HL-60/S4 treated with retinoic acid at 250 ng/mL for 4 days and 3 days (cell line): ENCODE measurements around the gene RRP1.

Source experiments
- in situ Hi-C: fragments of 300-500 bp; cut with MboI; formaldehyde crosslinking; loops from 2 replicates; pipeline ENCODE4 v1.7.0; 2022; ENCODE audit warnings: low sequenced_read_pairs

The RRP1 gene

GRCh38 chr21:43774163-43774562 is 15.2 kb upstream of the RRP1 start:
- in situ Hi-C loops: loop anchor here (10.0 kb wide), 1 partner anchor 59 kb away; the partner anchor contains the start of gene PDXK

GRCh38 chr21:43775190-43775589 is 14.2 kb upstream of the RRP1 start:
- in situ Hi-C loops: loop anchor here (10.0 to 25.0 kb wide), 2 partner anchors 60 to 813 kb away; partner anchors contain the start of genes PDXK and PKNOX1

DNA sequence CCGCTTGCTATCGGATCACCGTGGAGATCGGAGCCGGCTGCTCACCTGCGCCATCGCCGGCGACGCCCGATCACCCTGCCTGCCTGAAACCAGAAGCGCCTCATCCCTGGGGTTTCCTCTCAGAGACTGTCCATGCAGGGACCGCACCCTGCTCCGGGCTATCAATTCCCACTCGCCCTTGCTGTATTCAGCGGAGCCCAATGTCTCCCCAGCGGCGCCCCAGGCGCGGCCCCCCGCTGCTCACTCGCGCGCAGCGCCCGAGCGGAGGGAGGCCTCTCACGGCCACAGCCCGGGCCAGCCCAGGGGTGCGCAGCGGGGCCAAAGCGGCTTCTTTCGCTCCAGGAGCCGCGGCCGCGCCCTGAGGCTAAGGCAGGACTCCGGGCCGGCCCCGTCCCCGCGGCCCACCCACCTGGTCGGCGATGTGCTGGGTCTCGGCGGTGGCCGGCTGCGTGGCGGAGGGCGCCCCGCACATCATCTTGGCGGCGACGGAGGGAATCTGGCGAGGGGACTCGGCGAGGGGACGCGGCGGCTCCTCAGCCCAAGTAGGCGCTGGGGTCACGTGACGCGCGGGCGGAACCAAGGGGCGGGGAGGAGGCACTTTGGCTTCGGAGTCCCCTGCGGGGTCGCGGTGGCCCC is 13.5 kb upstream of the RRP1 start, which contains the start of gene CSTB:
TSS of gene CSTB (minus strand) at position 514 of the 636 bp plus-strand sequence. CDS start at position 475, 39 bp downstream.
- in situ Hi-C loops: loop anchor here (10.0 to 25.0 kb wide), 2 partner anchors 61 to 814 kb away; partner anchors contain the start of genes PDXK and PKNOX1

DNA sequence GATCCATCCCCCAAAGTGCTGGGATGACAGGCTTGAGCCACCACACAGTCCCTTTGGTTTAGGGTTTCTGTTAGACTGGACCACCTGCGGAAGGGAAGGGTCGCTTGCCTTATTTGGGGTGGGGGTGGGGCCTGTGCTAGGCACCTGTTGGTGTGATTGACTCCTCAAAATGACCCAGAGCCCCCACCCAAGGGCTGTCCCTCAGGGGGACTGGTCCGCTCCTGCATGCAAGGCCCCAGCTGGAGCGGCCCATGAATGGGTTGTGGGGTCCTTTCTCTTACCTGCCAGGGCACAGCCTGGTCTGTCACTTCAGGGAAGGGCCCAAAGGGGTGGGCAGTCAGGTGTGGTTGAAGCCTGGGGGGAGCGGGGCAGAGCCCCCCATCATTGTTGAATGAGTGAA is 11.4 kb upstream of the RRP1 start:
- in situ Hi-C loops: loop anchor here (10.0 to 25.0 kb wide), 2 partner anchors 63 to 816 kb away; partner anchors contain the start of genes PDXK and PKNOX1

GRCh38 chr21:43778469-43779335 is 10.7 kb upstream of the RRP1 start:
- in situ Hi-C loops: loop anchor here (10.0 to 25.0 kb wide), 2 partner anchors 64 to 816 kb away; partner anchors contain the start of genes PDXK and PKNOX1

DNA sequence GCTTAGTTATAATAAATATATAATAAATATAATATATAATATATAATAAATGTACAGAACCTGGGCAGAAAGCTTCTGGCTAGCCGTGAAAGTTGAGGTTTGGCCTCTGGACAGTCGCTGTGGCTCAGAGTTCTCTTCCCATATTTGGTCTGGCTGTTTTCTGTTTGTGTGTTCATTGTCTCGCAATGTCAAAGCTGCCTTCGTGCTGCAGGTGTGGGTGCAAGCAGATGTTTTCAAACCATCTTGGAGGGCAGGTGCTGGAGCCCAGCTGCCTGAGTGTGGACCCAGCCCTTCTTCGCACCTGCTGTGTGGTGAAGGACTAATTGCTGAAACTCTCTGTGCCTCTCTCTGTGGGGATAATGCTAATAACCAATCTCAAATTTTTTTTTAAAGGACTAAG is 9.7 kb upstream of the RRP1 start:
- in situ Hi-C loops: loop anchor here (10.0 to 25.0 kb wide), 2 partner anchors 65 to 817 kb away; partner anchors contain the start of genes PDXK and PKNOX1

GRCh38 chr21:43781846-43782245 is 7.5 kb upstream of the RRP1 start:
- in situ Hi-C loops: loop anchor here (25.0 kb wide), 1 partner anchor 820 kb away; the partner anchor contains the start of gene PKNOX1

DNA sequence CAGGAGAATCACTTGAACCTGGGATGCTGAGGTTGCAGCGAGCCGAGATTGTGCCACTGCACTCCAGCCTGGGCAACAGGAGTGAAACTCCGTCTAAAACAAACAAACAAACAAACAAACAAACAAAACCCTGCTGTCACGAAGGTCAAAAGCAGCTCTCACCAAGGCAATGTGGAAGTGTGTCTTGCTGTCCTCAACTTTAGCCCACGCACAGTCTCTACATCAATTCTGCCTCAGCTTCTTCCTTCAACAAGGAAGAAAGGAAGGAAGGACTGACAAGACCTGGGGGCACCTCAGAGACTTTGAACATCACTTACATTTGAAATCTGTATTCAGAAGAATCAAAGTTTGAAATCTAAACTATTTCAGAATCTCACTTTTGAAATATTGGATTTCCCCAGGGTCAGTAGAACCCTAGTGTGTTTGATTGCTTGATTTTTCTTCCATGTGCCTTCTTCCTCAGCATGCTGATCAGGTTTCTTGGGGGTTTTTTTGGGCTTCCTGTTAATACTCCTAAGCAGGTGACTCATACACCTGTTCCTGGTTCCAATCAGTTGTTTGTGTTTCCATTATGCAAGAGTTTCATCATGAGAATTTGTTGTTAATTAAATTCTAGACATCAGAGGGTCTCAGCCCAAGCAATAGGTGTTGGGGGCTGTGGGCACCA is 6.8 kb upstream of the RRP1 start:
- in situ Hi-C loops: loop anchor here (25.0 kb wide), 1 partner anchor 820 kb away; the partner anchor contains the start of gene PKNOX1

GRCh38 chr21:43783098-43783700 is 6.2 kb upstream of the RRP1 start:
- in situ Hi-C loops: loop anchor here (25.0 kb wide), 1 partner anchor 821 kb away; the partner anchor contains the start of gene PKNOX1

DNA sequence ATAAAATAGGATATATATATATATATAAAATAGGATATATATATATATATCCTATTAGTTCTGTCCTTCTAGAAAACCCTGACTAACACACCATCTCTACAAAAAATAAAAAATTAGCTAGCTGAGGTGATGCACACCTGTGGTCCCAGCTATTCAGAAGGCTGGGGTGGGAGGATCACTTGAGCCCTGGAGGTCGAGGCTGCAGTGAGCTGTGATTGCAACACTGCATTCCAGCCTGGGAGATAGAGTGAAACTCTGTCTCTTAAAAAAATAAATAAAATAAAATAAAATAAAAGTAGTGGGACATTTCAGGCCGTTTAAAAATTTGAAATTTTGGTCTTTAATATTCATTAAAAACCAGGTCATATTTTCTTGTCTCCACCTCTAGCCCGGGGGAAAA is 4.2 kb upstream of the RRP1 start:
- in situ Hi-C loops: loop anchor here (25.0 kb wide), 1 partner anchor 823 kb away; the partner anchor contains the start of gene PKNOX1

DNA sequence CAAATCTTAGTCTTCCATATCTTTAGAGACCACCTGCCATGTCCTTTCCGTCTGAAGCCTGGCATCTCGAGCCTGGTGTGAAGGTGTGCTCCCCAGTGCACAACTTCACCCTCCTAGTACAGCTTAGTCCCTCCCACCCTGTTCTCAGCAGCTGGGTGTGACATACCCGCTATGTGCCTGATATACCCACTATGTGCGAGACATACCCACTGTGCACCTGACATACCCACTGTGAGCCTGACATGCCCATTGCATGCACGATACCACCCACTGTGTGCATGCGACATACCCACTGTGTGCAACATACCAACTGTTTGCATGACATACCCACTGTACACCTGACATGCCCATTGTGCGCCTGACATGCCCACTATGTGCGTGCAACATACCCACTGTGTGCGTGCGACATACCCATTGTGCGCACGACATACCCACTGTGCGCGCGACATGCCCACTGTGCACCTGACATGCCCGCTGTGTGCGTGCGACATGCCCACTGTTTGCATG is 3.0 kb upstream of the RRP1 start:
- in situ Hi-C loops: loop anchor here (25.0 kb wide), 1 partner anchor 824 kb away; the partner anchor contains the start of gene PKNOX1

DNA sequence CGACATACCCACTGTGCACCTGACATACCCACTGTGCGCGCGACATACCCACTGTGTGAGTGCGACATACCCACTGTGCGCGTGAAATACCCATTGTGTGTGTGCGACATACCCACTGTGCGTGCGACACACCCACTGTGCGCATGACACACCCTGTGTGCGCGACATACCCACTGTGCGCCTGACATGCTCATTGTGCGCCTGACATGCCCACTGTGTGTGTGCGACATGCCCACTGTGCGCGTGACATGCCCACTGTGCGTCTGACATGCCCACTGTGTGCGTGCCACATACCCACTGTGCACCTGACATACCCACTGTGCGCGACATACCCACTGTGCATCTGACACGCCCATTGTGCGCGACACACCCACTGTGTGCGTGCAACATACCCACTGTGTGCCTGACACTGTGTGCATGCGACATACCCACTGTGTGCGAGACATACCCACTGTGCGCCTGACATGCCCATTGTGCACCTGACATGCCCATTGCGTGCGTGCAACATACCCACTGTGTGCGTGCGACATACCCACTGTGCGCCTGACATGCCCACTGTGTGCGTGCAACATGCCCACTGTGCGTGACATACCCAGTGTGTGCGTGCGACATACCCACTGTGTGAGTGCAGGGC is 2.5 kb upstream of the RRP1 start:
- in situ Hi-C loops: loop anchor here (25.0 kb wide), 1 partner anchor 825 kb away; the partner anchor contains the start of gene PKNOX1

GRCh38 chr21:43790010-43790524 is 690 bp downstream of the RRP1 start:
- in situ Hi-C loops: loop anchor here (10.0 to 25.0 kb wide), 2 partner anchors 65 to 828 kb away; partner anchors contain the start of gene PKNOX1

GRCh38 chr21:43792406-43792805 is 3.0 kb downstream of the RRP1 start:
- in situ Hi-C loops: loop anchor here (10.0 to 25.0 kb wide), 2 partner anchors 62 to 830 kb away; partner anchors contain the start of gene PKNOX1

GRCh38 chr21:43793243-43793642 is 3.9 kb downstream of the RRP1 start:
- in situ Hi-C loops: loop anchor here (10.0 to 25.0 kb wide), 2 partner anchors 62 to 831 kb away; partner anchors contain the start of gene PKNOX1

DNA sequence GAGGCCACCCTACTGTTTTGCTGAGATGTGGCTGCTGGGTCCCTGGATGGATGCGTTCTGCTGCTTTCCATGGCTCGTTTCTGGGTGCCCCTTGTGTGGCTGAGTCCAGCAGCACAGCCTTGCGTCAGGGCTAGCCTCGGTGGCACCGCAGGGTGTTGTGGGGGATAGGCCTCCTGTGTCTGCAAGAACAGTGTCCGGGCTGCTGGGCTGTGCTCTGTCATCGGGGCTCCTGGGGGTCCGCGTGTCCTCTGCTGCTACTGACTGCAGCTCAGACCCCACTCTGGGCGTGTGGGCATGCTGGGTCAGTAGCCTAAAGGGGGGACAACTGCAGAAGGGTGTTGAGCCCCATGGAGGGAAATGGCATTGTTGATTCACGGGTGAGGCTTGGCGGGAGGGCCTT is 4.9 kb downstream of the RRP1 start:
- in situ Hi-C loops: loop anchor here (10.0 to 25.0 kb wide), 2 partner anchors 60 to 832 kb away; partner anchors contain the start of gene PKNOX1

DNA sequence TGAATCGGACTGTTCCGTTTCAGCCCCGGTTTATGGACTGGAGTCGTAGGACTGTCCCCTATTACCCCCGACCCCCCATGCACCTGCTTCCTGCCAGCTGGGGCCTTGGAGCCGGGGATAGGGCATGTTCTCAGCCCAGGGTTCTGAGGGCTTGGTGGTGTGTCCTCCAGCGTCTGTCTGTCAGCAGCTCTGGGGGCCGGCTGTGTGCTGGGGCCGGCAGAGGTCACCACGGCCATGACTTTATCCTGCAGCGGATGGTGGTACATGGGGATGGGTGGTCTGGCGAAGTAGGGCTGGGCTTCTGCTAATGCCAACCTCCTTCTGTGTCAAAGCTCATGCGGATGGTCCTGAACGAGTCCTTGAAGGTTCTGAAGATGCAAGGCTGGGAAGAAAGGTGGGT is 5.5 kb downstream of the RRP1 start:
- in situ Hi-C loops: loop anchor here (10.0 to 25.0 kb wide), 2 partner anchors 60 to 833 kb away; partner anchors contain the start of gene PKNOX1

DNA sequence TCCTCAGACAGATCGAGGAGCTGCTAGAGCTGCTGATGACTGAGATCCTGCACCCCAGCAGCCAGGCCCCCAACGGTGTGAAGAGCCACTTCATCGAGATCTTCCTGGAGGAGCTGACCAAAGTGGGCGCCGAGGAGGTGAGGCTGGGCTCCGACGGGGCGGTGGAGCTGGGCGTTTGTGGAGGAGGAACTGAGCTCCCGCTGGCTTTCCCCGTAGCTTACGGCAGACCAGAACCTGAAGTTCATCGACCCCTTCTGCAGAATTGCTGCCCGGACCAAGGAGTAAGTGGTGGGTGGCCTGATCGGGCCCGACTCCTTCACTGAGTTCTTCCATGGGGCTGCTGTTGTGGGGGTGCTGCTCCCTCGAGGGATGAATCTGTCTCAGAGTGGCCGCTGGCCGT is 8.0 kb downstream of the RRP1 start:
- in situ Hi-C loops: loop anchor here (10.0 to 25.0 kb wide), 2 partner anchors 57 to 835 kb away; partner anchors contain the start of gene PKNOX1
